Measurements from ENCODE around the gene ARID1B. TPM values are rescaled to one million over a fixed set of nuclear protein-coding genes. Genes with fewer than 3 reads are reported as not detected.

Gene ARID1B
- total RNA-seq, 1 donor, result 55.0 TPM

- no peaks in the 10 kb centered on the region for H3K9me3 ChIP-seq (ENCODE audit: low read depth, low read length)
- H3K4me2 ChIP-seq (ENCODE audit: insufficient read depth, low read length), result no peak overlapping the region
- no peaks in the 10 kb centered on the region for H3K27me3 ChIP-seq (ENCODE audit: insufficient read depth, low read length)
- H2AFZ ChIP-seq (ENCODE audit: low read length), result no peak overlapping the region
- DNase-seq (ENCODE audit: insufficient read length, low spot score, missing footprints), result no peak
- no peak overlapping the region for H3K4me3 ChIP-seq (ENCODE audit: insufficient read depth, low read length)
- H4K20me1 ChIP-seq (ENCODE audit: insufficient read depth, low read length), result no peaks in the 10 kb centered on the region
- no peaks in the 10 kb centered on the region for H3K79me2 ChIP-seq (ENCODE audit: insufficient read depth, low read length)
- no peaks in the 10 kb centered on the region for H3K4me1 ChIP-seq (ENCODE audit: insufficient read depth, low read length)
- H3K36me3 ChIP-seq (ENCODE audit: insufficient read depth, low read length), result peaks cover under 1% of the 10 kb centered on the region
- no peak overlapping the region for H3K27ac ChIP-seq (ENCODE audit: low read depth, low read length)
- TF ChIP-seq CTCF (IDR thresholded peaks at IDR 0.05; ENCODE audit: extremely low read depth, low read depth, low read length), result no peak
Observed at GRCh38 chr6:157213426-157213825, 436.2 kb downstream of the ARID1B start.

DNA sequence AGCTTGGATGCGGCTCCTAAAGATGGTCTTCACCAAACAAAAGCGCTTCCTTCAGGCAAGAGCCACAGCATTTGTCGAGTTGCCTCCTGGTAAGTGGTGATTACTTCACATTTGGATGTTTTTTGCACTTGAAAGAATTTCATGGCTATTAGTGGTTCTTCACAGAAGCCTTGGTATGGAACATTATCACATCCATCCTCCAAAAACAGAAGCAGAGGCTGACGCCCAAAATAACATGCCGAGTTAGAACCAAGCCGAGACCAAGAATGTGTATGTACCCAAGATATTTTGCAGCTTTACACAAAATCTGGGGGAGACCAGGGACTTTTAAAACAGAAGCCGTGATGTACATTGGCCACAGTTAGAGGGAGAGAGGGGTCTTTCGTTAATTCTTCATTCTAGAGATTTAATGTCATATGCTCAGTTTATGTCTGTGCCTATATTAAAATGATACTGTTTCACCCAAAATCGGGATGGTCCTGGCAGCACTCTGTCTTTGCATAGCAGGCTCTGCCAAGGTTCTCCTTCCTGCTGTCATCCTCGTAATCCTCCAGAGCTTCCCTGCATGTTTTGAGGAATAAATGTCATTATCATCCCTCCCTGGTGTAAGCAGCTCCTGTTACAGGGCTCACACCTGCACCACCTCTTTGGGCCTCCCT, 436.9 kb downstream of the ARID1B start:
- DNase-seq (ENCODE audit: insufficient read length, low spot score, missing footprints), result no peak

DNA sequence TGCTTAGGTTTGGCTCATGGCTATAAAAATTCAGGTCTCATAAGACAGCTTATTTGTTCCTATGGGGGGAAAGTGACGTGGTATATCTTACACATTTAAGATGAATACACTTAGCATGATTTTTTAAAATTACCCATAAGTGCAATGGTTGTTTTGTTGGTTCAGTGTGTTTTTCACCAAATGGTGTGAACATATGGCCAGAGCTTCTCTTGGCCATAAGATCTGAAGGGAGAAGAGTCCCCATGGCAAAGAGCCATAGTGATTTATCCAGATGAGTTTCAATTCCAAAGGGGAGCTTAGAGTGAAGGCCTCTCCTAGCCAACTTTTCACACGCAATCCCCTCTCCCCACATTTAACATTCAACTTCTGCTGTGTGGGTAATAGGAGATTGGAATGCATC, 438.5 kb downstream of the ARID1B start:
- DNase-seq (ENCODE audit: insufficient read length, low spot score, missing footprints), result no peak

More for the DNA sequence above, 436.9 kb downstream of the ARID1B start:
- Histone ChIP-seq H3K27me3 (ENCODE audit: insufficient read depth, low read length) (no peaks in the 10 kb centered on the region), H4K20me1 (ENCODE audit: insufficient read depth, low read length) (no peaks in the 10 kb centered on the region), H3K4me1 (ENCODE audit: insufficient read depth, low read length) (peaks cover under 1% of the 10 kb centered on the region), H3K4me3 (ENCODE audit: insufficient read depth, low read length) (no peak overlapping the region), H3K79me2 (ENCODE audit: insufficient read depth, low read length) (no peaks in the 10 kb centered on the region), H3K4me2 (ENCODE audit: insufficient read depth, low read length) (no peak overlapping the region), H3K27ac (ENCODE audit: low read depth, low read length) (no peak overlapping the region), H2AFZ (ENCODE audit: low read length) (no peak overlapping the region), H3K9me3 (ENCODE audit: low read depth, low read length) (no peaks in the 10 kb centered on the region), H3K36me3 (ENCODE audit: insufficient read depth, low read length) (no peaks in the 10 kb centered on the region)
- no peak for TF ChIP-seq CTCF (IDR thresholded peaks at IDR 0.05; ENCODE audit: extremely low read depth, low read depth, low read length)

DNA sequence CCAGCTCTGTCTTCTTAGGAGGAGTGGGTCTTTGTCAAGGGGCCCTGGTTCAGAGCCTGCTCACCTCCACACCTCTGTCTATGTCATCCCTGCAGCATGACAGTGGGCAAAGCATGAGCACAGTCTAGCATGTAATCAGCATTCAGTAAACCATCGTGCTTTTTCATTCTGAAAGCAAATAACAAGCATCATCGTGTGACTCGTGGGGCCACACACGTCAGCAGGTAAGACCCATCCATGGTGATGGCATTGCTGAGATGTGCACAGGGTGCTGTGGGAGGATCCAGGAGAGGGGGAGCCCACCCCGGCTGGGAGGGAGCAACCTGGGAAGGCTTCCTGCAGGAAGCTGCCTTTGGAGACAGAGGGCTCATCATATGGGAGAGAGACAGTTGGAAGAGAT, 439.4 kb downstream of the ARID1B start:
- no peak for DNase-seq (ENCODE audit: insufficient read length, low spot score, missing footprints)
- no peak for TF ChIP-seq CTCF (IDR thresholded peaks at IDR 0.05; ENCODE audit: extremely low read depth, low read depth, low read length)
- Histone ChIP-seq H3K4me3 (ENCODE audit: insufficient read depth, low read length) (no peak overlapping the region), H3K4me2 (ENCODE audit: insufficient read depth, low read length) (no peak overlapping the region), H3K27me3 (ENCODE audit: insufficient read depth, low read length) (no peaks in the 10 kb centered on the region), H2AFZ (ENCODE audit: low read length) (no peak overlapping the region), H3K27ac (ENCODE audit: low read depth, low read length) (no peak overlapping the region), H3K9me3 (ENCODE audit: low read depth, low read length) (no peaks in the 10 kb centered on the region), H4K20me1 (ENCODE audit: insufficient read depth, low read length) (no peaks in the 10 kb centered on the region), H3K4me1 (ENCODE audit: insufficient read depth, low read length) (peaks cover 17% of the 10 kb centered on the region), H3K36me3 (ENCODE audit: insufficient read depth, low read length) (no peaks in the 10 kb centered on the region), H3K79me2 (ENCODE audit: insufficient read depth, low read length) (no peaks in the 10 kb centered on the region)

More for the DNA sequence above, 438.5 kb downstream of the ARID1B start:
- Histone ChIP-seq H2AFZ (ENCODE audit: low read length) (no peak overlapping the region), H3K79me2 (ENCODE audit: insufficient read depth, low read length) (no peaks in the 10 kb centered on the region), H3K27ac (ENCODE audit: low read depth, low read length) (no peak overlapping the region), H3K36me3 (ENCODE audit: insufficient read depth, low read length) (no peaks in the 10 kb centered on the region), H3K4me3 (ENCODE audit: insufficient read depth, low read length) (no peak overlapping the region), H3K4me2 (ENCODE audit: insufficient read depth, low read length) (no peak overlapping the region), H3K4me1 (ENCODE audit: insufficient read depth, low read length) (peaks cover 17% of the 10 kb centered on the region), H3K27me3 (ENCODE audit: insufficient read depth, low read length) (no peaks in the 10 kb centered on the region), H4K20me1 (ENCODE audit: insufficient read depth, low read length) (no peaks in the 10 kb centered on the region), H3K9me3 (ENCODE audit: low read depth, low read length) (no peaks in the 10 kb centered on the region)
- TF ChIP-seq CTCF (IDR thresholded peaks at IDR 0.05; ENCODE audit: extremely low read depth, low read depth, low read length), result no peak
